ENCODE data around the gene JAM3.

GRCh38 chr11:134052395-134052987 lies 16.4 kb upstream of the JAM3 start:
- TF ChIP-seq ELF4 (IDR thresholded peaks at IDR 0.05), result no peak
- no peak for TF ChIP-seq SP1 (IDR thresholded peaks at IDR 0.05)
- no peak for TF ChIP-seq NFRKB (IDR thresholded peaks at IDR 0.05)
- no peak for TF ChIP-seq TARDBP (IDR thresholded peaks at IDR 0.05)
- no peak for TF ChIP-seq L3MBTL2 (conservative IDR thresholded peaks at IDR 0.05)
- no peak for TF ChIP-seq LEF1 (IDR thresholded peaks at IDR 0.05; ENCODE audit: borderline replicate concordance)
- TF ChIP-seq BHLHE40 (IDR thresholded peaks at IDR 0.05; ENCODE audit: borderline replicate concordance), result no peak
